ENCODE measurements around the gene KRTAP10-8. TPM values are rescaled to one million over a fixed set of nuclear protein-coding genes. Genes with fewer than 3 reads are reported as not detected.

KRTAP10-8 gene
- total and polyA plus RNA-seq, 2 of the 4 experiments (the other 2 are of a cell fraction): not detected

GRCh38 chr21:44566403-44566802, 45.5 kb upstream of the KRTAP10-8 start:
- Histone ChIP-seq H3K27ac (ENCODE audit: insufficient read depth, low read length) (no peak overlapping the region), H4K91ac (ENCODE audit: insufficient read depth, low read depth, low read length) (no peak overlapping the region), H3K4me2 (ENCODE audit: low read depth, low read length) (no peak overlapping the region), H3K4me3 (ENCODE audit: insufficient read depth, low read depth, low read length) (no peak overlapping the region), H2BK120ac (ENCODE audit: low read depth, low read length) (no peak overlapping the region), H2BK5ac (ENCODE audit: low read depth, low read length, poor library complexity, severe bottlenecking) (no peak overlapping the region), H3K4me1 (ENCODE audit: control insufficient read depth, insufficient read depth, low read length) (no peaks in the 10 kb centered on the region), H3K18ac (ENCODE audit: low read depth, low read length) (no peak overlapping the region), H3K36me3 (ENCODE audit: control insufficient read depth, insufficient read depth, low read length) (no peaks in the 10 kb centered on the region), H4K5ac (ENCODE audit: low read depth, low read length) (no peak overlapping the region), H2AK9ac (replicated peaks; ENCODE audit: low read depth, low read length, poor library complexity) (no peak overlapping the region), H2AK5ac (ENCODE audit: low read depth, low read length) (no peak overlapping the region), H3K9ac (ENCODE audit: low read depth, low read length) (no peak overlapping the region), H3K23ac (ENCODE audit: low read depth, low read length) (no peak overlapping the region), H3K9me3 (ENCODE audit: control insufficient read depth, insufficient read depth, low read length) (peaks cover 4% of the 10 kb centered on the region), H2BK15ac (ENCODE audit: low read depth, low read length) (no peak overlapping the region), H3K79me1 (ENCODE audit: low read depth in 1 of 2, low read length in 2 of 2) (no peaks in the 10 kb centered on the region), H2BK20ac (ENCODE audit: low read depth, low read length) (no peak overlapping the region), H4K20me1 (ENCODE audit: insufficient read depth, low read length) (no peaks in the 10 kb centered on the region), H3K56ac (ENCODE audit: extremely low read depth, insufficient read depth, low read length) (no peak overlapping the region), H2AFZ (replicated peaks; ENCODE audit: low read length, poor library complexity) (no peak overlapping the region), H4K8ac (ENCODE audit: low read depth in 2 of 2, low read length in 2 of 2) (no peak overlapping the region), H3K4ac (ENCODE audit: low read depth, low read length) (no peak overlapping the region), H3K27me3 (ENCODE audit: control insufficient read depth, insufficient read depth, low read length) (no peaks in the 10 kb centered on the region; the same call in 1 of the 2 replicates), H3K14ac (replicated peaks; ENCODE audit: low read depth, low read length) (no peak overlapping the region), H3K9me1 (ENCODE audit: insufficient read depth, low read length) (no peaks in the 10 kb centered on the region)
- no TSS peak for BruUV-seq (replicated peaks)
- in situ Hi-C loops (cut with MboI; ENCODE audit: low sequenced_read_pairs): no loop called here
- DNase-seq (no peak), ATAC-seq (ENCODE audit: low read depth) (no peak)
- dilution Hi-C loops (cut with HindIII; ENCODE audit: low sequenced_read_pairs, unreplicated experiment): no loop called here
- no CpG with 5 or more reads among the region's 1 CpG for WGBS, 2 experiments (ENCODE audit: extremely low coverage in 2 of 2, insufficient read length in 1 of 2)
- TF ChIP-seq RFX5 (IDR thresholded peaks at IDR 0.05; ENCODE audit: low read depth, low read length) (no peak), BHLHE40 (IDR thresholded peaks at IDR 0.05; ENCODE audit: low read depth, low read length) (no peak), MAZ (IDR thresholded peaks at IDR 0.05; ENCODE audit: borderline replicate concordance, low read depth, low read length) (no peak), POLR2A (IDR thresholded peaks at IDR 0.05; ENCODE audit: low read depth, low read length) (no peak), SMC3 (IDR thresholded peaks at IDR 0.05; ENCODE audit: low read depth, low read length) (no peak), NFE2L2 (IDR thresholded peaks at IDR 0.05; ENCODE audit: low read depth, low read length) (no peak)
- intact Hi-C loops (cut with micrococcal nuclease): no loop called here
- POLR2A ChIA-PET (ENCODE audit: unreplicated experiment): no interaction called here
- CTCF ChIA-PET: no interaction called here

Data from IMR-90 (cell line).